Stimulated activated naive CD4-positive, alpha-beta T cell (primary cell): ENCODE results near the gene GNAL.

Experiments used
- DNase-seq, 6 experiments: peaks; one replicate each; lab custom pipeline; 2025; lab: John Stamatoyannopoulos, UW

The GNAL gene

GRCh38 chr18:11808001-11808855 lies 119.2 kb downstream of the GNAL start:
- DNase-seq, result no peak

DNA sequence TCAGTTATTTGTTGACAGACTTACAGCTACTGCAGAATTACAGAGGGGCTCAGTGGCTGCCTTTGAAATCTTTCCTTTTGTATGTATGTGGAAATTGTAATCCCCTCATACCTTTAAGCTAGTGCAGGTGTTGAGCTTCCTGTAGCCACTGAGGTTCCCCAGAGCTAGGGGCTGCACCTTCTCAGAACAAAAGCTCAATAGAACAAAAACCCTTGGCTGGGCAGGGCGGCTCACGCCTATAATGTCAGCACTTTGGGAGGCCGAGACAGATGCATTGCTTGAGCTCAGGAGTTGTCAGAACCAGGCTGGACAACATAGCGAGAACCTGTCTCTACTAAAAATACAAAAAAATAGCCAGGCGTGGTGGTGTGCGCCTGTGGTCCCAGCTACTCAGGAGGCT lies 120.8 kb downstream of the GNAL start:
- DNase-seq, result no peak

GRCh38 chr18:11810379-11810778 lies 121.3 kb downstream of the GNAL start:
- DNase-seq, result no peak

GRCh38 chr18:11811009-11811408 lies 121.9 kb downstream of the GNAL start:
- no peak for DNase-seq

- no peak for DNase-seq
Measured at GRCh38 chr18:11817229-11817628, 128.2 kb downstream of the GNAL start.

DNA sequence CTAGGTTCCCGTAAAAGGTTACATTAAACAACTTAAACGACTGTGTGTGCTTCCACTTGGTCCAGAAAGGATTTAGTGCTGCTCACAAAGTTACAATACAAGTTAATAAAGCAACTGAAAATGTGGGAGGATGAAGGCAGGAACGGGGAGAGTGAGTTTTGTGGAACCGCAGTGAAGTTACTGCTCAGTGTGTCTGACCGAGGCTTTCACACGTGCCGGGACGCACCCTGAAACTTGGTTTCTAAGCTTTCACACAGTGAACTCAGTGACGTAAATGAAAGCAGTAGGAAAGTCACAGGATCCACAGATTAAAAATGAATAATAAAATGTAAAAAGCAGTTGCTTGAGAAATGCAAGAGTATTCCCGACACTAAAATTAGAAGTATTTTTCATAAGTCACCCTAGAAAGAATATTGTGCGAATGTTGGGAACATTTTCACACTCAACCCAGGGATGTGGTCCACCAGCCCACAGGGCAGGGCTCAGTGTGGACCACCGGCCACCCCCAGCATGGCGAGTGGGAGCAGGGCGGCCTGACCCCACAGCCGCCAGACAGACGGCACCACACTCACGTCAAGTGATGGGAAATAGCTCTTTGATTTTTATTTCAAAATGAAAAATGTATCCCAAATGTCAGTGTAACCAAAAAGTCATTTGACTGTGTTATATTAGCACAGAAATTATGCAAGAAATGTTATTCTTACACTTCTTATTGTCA lies 129.6 kb downstream of the GNAL start:
- DNase-seq, result no peak

DNA sequence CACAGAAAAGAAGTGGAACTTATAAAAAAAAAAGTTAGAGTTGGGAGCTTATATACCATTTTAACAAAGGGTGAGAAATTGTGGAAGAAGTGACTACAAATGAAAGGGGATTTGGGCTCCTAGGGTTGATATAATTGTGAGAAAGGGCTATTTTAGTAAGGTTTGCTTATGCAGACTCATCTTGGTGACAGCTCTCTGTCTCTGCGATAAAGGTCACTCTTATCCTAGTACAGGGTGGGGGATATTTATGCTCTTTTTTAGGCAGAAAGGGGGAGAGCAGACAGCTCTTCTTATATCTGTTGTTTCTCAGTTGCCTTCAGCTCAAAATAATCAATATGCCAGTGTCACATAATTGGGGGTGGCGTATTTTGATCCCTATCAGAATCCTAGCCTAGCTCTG lies 130.9 kb downstream of the GNAL start:
- no peak for DNase-seq

DNA sequence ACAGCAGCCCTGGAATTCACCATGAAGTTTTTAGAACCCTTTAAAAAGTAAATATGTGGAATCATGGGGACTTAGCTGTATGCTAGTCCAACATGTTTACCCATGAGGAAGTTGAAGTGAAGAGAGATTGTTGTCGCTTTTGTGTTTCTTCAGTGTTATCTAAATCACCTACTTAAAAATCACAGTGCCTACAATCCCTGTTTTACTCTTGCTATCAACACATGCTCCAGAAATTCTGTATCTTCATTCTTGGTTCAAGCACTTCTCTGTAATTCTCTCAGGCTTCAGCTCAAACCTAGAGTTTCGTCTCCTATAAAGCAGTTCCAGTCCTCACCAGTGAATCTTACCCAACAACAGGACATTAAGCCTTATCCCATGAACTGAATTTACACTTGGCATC lies 131.6 kb downstream of the GNAL start:
- DNase-seq, result no peak

GRCh38 chr18:11821208-11821607 lies 132.1 kb downstream of the GNAL start:
- no peak for DNase-seq

- no peak for DNase-seq
Measured at GRCh38 chr18:11821643-11822237, 132.7 kb downstream of the GNAL start.

DNA sequence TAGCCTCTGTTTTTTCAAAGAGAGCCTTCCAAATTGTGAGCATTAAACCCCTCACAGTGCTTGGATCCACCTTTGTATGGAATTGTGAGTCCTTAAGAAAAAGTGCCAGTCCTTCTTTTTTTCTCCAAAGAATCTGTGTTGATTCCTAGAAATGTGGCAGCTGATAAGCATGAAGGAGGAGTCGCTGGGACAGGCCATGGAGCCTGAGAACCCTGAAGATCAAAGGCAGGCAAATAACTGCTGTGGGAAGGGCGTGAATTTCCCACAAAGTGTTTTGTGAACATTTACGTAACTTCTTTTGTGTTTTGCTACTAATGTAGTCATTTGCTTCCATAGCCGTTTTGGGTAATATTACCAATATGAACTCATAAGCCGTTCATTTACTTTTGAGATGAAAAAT lies 134.5 kb downstream of the GNAL start:
- no peak for DNase-seq

DNA sequence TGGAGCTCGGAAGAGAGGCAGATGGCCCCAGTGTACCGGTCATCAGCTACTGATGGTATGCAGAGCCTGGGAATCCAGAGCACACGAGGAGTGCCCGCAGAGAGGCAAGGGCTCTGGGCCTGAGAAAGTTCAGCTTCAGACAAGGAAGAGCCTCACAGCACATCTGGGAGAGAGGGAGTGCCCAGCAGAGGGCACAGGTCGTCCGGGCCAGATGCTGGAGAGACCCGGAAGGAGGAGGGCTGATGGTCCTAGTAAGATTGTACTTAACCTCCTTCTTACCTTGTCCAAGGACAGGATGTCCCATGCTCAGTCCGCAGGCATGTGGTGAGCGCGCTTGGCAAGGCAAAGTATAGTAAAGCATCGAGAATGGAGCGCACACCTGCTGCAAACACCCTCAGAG lies 137.8 kb downstream of the GNAL start:
- no peak for DNase-seq

- no peak for DNase-seq
Measured at GRCh38 chr18:11828786-11829432, 139.8 kb downstream of the GNAL start.

DNA sequence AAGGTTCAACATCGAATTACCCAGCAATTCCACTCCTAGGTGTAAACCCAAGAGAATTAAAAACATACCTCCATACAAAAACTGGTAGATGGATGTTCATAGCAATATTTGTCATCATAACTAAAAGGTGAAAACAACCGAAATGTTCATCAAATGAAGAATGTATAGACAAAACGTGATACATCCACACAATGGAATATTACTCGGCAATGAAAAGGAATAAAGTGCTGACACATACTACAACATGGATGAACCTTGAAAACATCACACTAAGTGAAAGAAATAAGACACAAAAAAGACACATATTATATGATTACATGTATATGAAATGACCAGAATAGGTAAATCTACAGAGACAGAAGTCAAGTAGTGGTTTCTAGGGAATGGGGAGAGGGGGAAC lies 141.5 kb downstream of the GNAL start:
- no peak for DNase-seq

GRCh38 chr18:11831921-11832320 lies 142.9 kb downstream of the GNAL start:
- DNase-seq, result no peak

DNA sequence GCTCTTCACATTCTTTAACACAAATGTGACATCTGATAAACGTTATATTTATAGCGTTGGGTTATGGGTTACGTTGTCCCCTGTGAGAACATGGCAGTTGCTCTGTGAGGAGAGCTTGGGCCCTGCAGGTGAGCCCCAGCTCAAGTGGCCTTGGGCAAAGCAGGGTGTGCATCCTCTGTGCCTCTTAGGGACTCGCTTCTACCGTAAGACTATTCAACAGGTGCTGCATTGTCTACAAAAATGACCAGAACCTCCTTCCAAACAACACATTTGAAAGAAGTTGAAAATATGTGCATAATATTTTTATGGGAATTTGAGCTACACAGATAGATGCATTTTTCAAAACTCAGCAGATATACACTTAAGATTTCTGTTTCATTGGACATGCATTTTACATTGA lies 145.7 kb downstream of the GNAL start:
- no peak for DNase-seq

GRCh38 chr18:11839556-11839955 lies 150.5 kb downstream of the GNAL start:
- no peak for DNase-seq

- DNase-seq, result no peak
Measured at GRCh38 chr18:11840493-11840892, 151.4 kb downstream of the GNAL start.

GRCh38 chr18:11842562-11842961 lies 153.5 kb downstream of the GNAL start:
- DNase-seq, result no peak

- no peak for DNase-seq
Measured at GRCh38 chr18:11844436-11844835, 155.4 kb downstream of the GNAL start.

GRCh38 chr18:11845654-11846053 lies 156.6 kb downstream of the GNAL start:
- no peak for DNase-seq

DNA sequence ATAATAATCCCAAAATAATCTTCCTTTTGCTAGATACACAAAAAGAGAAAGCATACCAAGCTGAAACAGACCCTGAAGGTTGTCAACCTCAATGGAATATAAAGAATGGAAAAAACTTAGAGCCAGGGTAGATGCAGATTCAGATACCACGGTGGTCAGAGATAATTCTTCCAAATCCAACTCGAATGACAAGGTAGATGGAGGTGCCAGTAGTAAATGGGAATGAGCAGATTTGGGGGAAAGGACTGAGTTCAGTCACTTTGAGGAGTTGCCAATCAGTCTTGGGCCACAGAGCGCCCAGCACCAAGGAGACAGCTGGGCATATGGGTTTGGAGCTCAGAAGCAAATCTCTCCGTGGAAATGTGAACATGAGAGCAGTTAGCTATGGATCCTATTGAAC lies 158.7 kb downstream of the GNAL start:
- DNase-seq, result no peak

- DNase-seq, result no peak
Measured at GRCh38 chr18:11849279-11849678, 160.2 kb downstream of the GNAL start.
